ENCODE data around the gene ZNF407. TPM values are rescaled to one million over a fixed set of nuclear protein-coding genes. Genes with fewer than 3 reads are reported as not detected.

Gene ZNF407
- total and polyA plus RNA-seq, 2 of the 13 experiments (the other 11 are each of a cell fraction or from before 2014, with no cell fraction given): 2.3 to 8.7 TPM

DNA sequence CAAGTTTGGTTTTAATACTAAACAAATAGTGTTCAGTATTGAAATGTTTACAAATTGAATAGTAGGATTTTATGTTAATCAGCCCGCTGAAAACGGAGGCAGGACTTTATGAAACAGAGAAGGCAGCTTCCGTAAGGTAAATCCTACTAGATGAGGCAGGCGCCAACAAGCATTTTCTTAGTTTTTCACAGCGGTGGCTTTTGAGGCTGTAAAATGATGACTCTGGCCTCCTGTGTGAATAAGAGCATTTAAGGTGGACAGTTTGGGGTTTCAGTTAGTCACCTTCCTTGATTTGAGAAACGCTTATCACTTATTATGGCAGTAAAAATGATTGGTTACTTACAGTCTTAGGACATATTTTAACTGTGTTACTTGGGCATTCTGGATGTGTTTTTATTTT, 398.4 kb downstream of the ZNF407 start:
- CTCF ChIA-PET (ENCODE audit: low intra/inter-chr PET ratio, low total read pairs): no interaction called here
- WGBS (ENCODE audit: low lambda C conversion rate): 97% methylated on average over 6 of the region's 6 CpGs
- H3K79me2 ChIP-seq (ENCODE audit: insufficient read depth, low read length): no peaks in the 10 kb centered on the region
- no peaks in the 10 kb centered on the region for H3K27me3 ChIP-seq (ENCODE audit: control insufficient read depth in 1 of 2, insufficient read depth in 2 of 2, low read length in 2 of 2)
- intact Hi-C loops (cut with micrococcal nuclease; ENCODE audit: unreplicated experiment): no loop called here
- no peaks in the 10 kb centered on the region for H3K4me1 ChIP-seq (ENCODE audit: insufficient read depth, low read length)
- no peak overlapping the region for H2AFZ ChIP-seq (ENCODE audit: low read length)
- no peak overlapping the region for H3K9ac ChIP-seq (ENCODE audit: insufficient read depth, low read depth, low read length)
- H3K4me3 ChIP-seq (replicated peaks in 1 of 3; ENCODE audit: insufficient read depth in 1 of 3, low read depth in 2 of 3, low read length in 3 of 3): no peak overlapping the region
- TF ChIP-seq ZNF138 (CRISPR knock-in tag; IDR thresholded peaks at IDR 0.05; ENCODE audit: low read depth) (no peak), ZBTB1 (CRISPR knock-in tag; IDR thresholded peaks at IDR 0.05; ENCODE audit: borderline replicate concordance) (no peak), SIX1 (CRISPR knock-in tag; IDR thresholded peaks at IDR 0.05; ENCODE audit: borderline replicate concordance) (no peak), MBD4 (IDR thresholded peaks at IDR 0.05; ENCODE audit: borderline replicate concordance, low read length) (no peak), ZNF282 (IDR thresholded peaks at IDR 0.05; ENCODE audit: partially characterized antibody) (no peak), SNRNP70 (IDR thresholded peaks at IDR 0.05; ENCODE audit: low read depth, low read length) (no peak), NBN (conservative IDR thresholded peaks at IDR 0.05) (no peak), ZNF292 (CRISPR knock-in tag; IDR thresholded peaks at IDR 0.05; ENCODE audit: borderline replicate concordance, low read depth) (no peak), ZNF383 (CRISPR knock-in tag; IDR thresholded peaks at IDR 0.05; ENCODE audit: borderline replicate concordance) (no peak), ZNF329 (CRISPR knock-in tag; IDR thresholded peaks at IDR 0.05; ENCODE audit: low read depth) (no peak), TBX3 (IDR thresholded peaks at IDR 0.05; ENCODE audit: borderline replicate concordance) (no peak), MED13 (CRISPR knock-in tag; IDR thresholded peaks at IDR 0.05) (no peak), SRSF9 (IDR thresholded peaks at IDR 0.05; ENCODE audit: borderline replicate concordance, insufficient read depth, low read depth, low read length, poor library complexity, severe bottlenecking) (no peak), KDM5A (IDR thresholded peaks at IDR 0.05; ENCODE audit: borderline replicate concordance, low read length) (no peak), CENPT (CRISPR knock-in tag; IDR thresholded peaks at IDR 0.05; ENCODE audit: low read depth) (no peak), RARA (CRISPR knock-in tag; IDR thresholded peaks at IDR 0.05) (no peak), SMARCC2 (IDR thresholded peaks at IDR 0.05) (no peak), ZBTB38 (CRISPR knock-in tag; IDR thresholded peaks at IDR 0.05) (no peak)
- TF ChIP-seq, protein P1, sequence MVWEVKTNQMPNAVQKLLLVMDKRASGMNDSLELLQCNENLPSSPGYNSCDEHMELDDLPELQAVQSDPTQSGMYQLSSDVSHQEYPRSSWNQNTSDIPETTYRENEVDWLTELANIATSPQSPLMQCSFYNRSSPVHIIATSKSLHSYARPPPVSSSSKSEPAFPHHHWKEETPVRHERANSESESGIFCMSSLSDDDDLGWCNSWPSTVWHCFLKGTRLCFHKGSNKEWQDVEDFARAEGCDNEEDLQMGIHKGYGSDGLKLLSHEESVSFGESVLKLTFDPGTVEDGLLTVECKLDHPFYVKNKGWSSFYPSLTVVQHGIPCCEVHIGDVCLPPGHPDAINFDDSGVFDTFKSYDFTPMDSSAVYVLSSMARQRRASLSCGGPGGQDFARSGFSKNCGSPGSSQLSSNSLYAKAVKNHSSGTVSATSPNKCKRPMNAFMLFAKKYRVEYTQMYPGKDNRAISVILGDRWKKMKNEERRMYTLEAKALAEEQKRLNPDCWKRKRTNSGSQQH (CRISPR knock-in tag; IDR thresholded peaks at IDR 0.05; ENCODE audit: low read depth): no peak
- TF ChIP-seq, protein P2, sequence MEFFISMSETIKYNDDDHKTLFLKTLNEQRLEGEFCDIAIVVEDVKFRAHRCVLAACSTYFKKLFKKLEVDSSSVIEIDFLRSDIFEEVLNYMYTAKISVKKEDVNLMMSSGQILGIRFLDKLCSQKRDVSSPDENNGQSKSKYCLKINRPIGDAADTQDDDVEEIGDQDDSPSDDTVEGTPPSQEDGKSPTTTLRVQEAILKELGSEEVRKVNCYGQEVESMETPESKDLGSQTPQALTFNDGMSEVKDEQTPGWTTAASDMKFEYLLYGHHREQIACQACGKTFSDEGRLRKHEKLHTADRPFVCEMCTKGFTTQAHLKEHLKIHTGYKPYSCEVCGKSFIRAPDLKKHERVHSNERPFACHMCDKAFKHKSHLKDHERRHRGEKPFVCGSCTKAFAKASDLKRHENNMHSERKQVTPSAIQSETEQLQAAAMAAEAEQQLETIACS (CRISPR knock-in tag; IDR thresholded peaks at IDR 0.05): no peak
- H4K20me1 ChIP-seq (ENCODE audit: insufficient read depth, low read length): no peaks in the 10 kb centered on the region
- no TSS peak for BruUV-seq (replicated peaks)
- ATAC-seq: no peak
- H3K9me3 ChIP-seq (ENCODE audit: low read length): no peaks in the 10 kb centered on the region
- no peak for FAIRE-seq
- no peak for DNase-seq (ENCODE audit: low spot score)
- H3K36me3 ChIP-seq (replicated peaks in 1 of 2; ENCODE audit: control insufficient read depth in 1 of 2, insufficient read depth in 2 of 2, low read length in 2 of 2): no peaks in the 10 kb centered on the region
- H3K27ac ChIP-seq (ENCODE audit: extremely low read length, insufficient read depth, low read length): no peak overlapping the region
- POLR2A ChIA-PET: no interaction called here
- in situ Hi-C loops (cut with HindIII; ENCODE audit: extremely low pct_ligation_motif_present, low pct_unique_long_range_greater_than_20kb): no loop called here
- no peak overlapping the region for H3K4me2 ChIP-seq (ENCODE audit: low read depth, low read length)
